Measurements from ENCODE around the gene ZFR. TPM values are rescaled to one million over a fixed set of nuclear protein-coding genes. Genes with fewer than 3 reads are reported as not detected.

ZFR gene
- total and polyA plus RNA-seq, 9 of the 15 experiments (the other 6 are each of a cell fraction or from before 2014, with no cell fraction given): 35.5 to 108 (median 71.1) TPM

GRCh38 chr5:32379421-32379820 is 65.1 kb downstream of the ZFR start:
- DNase-seq (ENCODE audit: extremely low read depth in 1 of 4, low spot score in 3 of 4) (no peak), FAIRE-seq (no peak), ATAC-seq (no peak)
- H3K4me3 ChIP-seq: no peak overlapping the region
- POLR2A ChIA-PET: interaction anchor here (0.7 to 1.0 kb wide), 6 partner anchors 9 to 48 kb away, joined by 3 to 7 read pairs (median 3); no protein-coding TSS in a partner anchor
- H3K9me3 ChIP-seq (replicated peaks; ENCODE audit: control insufficient read depth, insufficient read depth, low read depth, low read length): no peaks in the 10 kb centered on the region
- H2AFZ ChIP-seq (ENCODE audit: low read depth, low read length): no peak overlapping the region
- H3K27me3 ChIP-seq (ENCODE audit: control insufficient read depth in 2 of 2, insufficient read depth in 2 of 2, low read length in 2 of 2): no peaks in the 10 kb centered on the region
- in situ Hi-C loops (cut with MboI) (no loop called here), intact Hi-C loops (cut with micrococcal nuclease) (no loop called here)
- CTCF ChIA-PET (ENCODE audit: low intra/inter-chr PET ratio): no interaction called here
- H3K9ac ChIP-seq (ENCODE audit: insufficient read depth in 1 of 2, low read depth in 2 of 2, low read length in 2 of 2): no peak overlapping the region
- H4K20me1 ChIP-seq (replicated peaks; ENCODE audit: control insufficient read depth, insufficient read depth, low read length): no peaks in the 10 kb centered on the region
- no peaks in the 10 kb centered on the region for H3K4me1 ChIP-seq (replicated peaks in 1 of 2; ENCODE audit: control insufficient read depth in 2 of 2, insufficient read depth in 2 of 2, low read length in 2 of 2)
- no peak overlapping the region for H3K4me2 ChIP-seq (ENCODE audit: insufficient read depth, low read length)
- no peak overlapping the region for H3K27ac ChIP-seq (ENCODE audit: extremely low read depth, low read depth, low read length)
- H3K9me1 ChIP-seq (ENCODE audit: control insufficient read depth, insufficient read depth, low read length): no peaks in the 10 kb centered on the region
- TF ChIP-seq TBL1XR1 (IDR thresholded peaks at IDR 0.05; ENCODE audit: low read length in 2 of 2) (no peak), DPF2 (IDR thresholded peaks at IDR 0.05) (no peak), ZNF408 (CRISPR knock-in tag; IDR thresholded peaks at IDR 0.05; ENCODE audit: low read depth) (no peak), ZNF75A (CRISPR knock-in tag; IDR thresholded peaks at IDR 0.05) (no peak), ATF3 (IDR thresholded peaks at IDR 0.05) (no peak), ATF3 (CRISPR knock-in tag; conservative IDR thresholded peaks at IDR 0.05) (no peak)
- TF ChIP-seq, protein P1, sequence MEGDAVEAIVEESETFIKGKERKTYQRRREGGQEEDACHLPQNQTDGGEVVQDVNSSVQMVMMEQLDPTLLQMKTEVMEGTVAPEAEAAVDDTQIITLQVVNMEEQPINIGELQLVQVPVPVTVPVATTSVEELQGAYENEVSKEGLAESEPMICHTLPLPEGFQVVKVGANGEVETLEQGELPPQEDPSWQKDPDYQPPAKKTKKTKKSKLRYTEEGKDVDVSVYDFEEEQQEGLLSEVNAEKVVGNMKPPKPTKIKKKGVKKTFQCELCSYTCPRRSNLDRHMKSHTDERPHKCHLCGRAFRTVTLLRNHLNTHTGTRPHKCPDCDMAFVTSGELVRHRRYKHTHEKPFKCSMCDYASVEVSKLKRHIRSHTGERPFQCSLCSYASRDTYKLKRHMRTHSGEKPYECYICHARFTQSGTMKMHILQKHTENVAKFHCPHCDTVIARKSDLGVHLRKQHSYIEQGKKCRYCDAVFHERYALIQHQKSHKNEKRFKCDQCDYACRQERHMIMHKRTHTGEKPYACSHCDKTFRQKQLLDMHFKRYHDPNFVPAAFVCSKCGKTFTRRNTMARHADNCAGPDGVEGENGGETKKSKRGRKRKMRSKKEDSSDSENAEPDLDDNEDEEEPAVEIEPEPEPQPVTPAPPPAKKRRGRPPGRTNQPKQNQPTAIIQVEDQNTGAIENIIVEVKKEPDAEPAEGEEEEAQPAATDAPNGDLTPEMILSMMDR (IDR thresholded peaks at IDR 0.05 in 2 of 3, conservative IDR thresholded peaks at IDR 0.05 in 1 of 3; ENCODE audit: insufficient read depth in 2 of 3, low read depth in 1 of 3, low read length in 3 of 3): no peak
- peaks cover 72% of the 10 kb centered on the region for H3K36me3 ChIP-seq (ENCODE audit: control insufficient read depth, insufficient read depth, low read length)
- no peaks in the 10 kb centered on the region for H3K79me2 ChIP-seq (ENCODE audit: control insufficient read depth, insufficient read depth, low read length)
- no TSS peak for BruUV-seq (replicated peaks)
